LNCAP (cell line): Measurements from ENCODE around the gene NAPG.

ENCODE experiments used
- TF ChIP-seq, protein P1 (sequence below): fragments of 450-650 bp; IDR thresholded peaks from 2 replicates; pipeline ENCODE4 v1.5.1; 2017; ENCODE audit warnings: mild to moderate bottlenecking

NAPG gene

DNA sequence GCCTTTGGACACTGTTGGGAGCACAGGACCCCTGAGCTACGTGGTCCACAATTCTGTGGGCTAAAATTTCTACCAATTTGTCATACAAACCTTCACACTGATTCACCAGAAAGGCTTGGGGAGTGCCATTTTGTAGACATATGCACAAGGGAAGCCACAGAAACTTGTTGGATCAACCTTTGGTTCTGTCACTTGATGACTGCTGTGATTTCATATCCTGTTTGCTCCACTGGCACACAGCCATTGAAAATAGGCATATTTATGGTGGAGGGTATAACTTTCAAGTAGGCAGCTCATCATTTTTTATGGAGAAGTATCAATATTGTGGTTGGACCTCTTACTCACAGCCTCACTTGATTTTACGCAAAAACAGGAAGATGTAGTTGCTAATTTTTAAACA lies 10.5 kb downstream of the NAPG start:
- TF ChIP-seq, protein P1, sequence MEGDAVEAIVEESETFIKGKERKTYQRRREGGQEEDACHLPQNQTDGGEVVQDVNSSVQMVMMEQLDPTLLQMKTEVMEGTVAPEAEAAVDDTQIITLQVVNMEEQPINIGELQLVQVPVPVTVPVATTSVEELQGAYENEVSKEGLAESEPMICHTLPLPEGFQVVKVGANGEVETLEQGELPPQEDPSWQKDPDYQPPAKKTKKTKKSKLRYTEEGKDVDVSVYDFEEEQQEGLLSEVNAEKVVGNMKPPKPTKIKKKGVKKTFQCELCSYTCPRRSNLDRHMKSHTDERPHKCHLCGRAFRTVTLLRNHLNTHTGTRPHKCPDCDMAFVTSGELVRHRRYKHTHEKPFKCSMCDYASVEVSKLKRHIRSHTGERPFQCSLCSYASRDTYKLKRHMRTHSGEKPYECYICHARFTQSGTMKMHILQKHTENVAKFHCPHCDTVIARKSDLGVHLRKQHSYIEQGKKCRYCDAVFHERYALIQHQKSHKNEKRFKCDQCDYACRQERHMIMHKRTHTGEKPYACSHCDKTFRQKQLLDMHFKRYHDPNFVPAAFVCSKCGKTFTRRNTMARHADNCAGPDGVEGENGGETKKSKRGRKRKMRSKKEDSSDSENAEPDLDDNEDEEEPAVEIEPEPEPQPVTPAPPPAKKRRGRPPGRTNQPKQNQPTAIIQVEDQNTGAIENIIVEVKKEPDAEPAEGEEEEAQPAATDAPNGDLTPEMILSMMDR = no peak

DNA sequence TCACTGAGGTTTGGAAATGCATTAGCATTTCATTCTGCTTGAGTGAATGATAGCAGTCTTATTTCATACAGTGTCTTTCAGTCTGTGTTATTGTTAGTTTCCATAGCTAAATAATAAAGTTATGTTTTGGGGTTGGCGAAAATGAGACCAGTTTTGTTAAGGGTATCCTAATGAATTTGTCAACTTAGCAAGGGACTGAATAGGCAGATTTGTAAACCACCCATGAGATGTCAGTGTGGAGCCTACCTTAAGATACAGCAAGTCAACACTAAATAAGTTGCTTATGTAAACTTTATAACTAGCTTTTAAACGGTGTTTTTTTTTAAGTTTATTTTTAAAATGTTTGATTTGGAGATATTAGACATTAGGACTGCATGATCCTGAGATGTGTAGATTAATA lies 11.9 kb downstream of the NAPG start:
- TF ChIP-seq, protein P1 = peak; percentile 57

DNA sequence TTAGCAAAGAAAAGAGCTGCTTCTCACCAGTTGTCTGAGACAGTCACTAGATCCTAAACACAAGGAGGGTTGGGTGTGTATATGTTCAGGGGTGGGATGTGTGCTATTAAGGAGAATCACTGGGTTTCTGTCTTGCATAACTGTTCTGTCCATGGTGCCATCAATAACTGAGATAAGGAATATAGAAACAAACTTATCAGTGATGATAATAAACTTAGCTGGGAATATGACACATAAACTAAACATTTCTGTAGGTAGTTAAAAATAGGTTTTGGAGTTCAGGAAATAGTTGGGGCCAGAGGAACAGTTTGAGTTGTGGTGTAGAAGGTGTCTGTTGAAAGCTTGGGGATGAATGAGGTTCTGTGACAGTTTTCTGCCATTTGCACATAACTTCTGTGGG lies 17.4 kb downstream of the NAPG start:
- TF ChIP-seq, protein P1 = no peak

DNA sequence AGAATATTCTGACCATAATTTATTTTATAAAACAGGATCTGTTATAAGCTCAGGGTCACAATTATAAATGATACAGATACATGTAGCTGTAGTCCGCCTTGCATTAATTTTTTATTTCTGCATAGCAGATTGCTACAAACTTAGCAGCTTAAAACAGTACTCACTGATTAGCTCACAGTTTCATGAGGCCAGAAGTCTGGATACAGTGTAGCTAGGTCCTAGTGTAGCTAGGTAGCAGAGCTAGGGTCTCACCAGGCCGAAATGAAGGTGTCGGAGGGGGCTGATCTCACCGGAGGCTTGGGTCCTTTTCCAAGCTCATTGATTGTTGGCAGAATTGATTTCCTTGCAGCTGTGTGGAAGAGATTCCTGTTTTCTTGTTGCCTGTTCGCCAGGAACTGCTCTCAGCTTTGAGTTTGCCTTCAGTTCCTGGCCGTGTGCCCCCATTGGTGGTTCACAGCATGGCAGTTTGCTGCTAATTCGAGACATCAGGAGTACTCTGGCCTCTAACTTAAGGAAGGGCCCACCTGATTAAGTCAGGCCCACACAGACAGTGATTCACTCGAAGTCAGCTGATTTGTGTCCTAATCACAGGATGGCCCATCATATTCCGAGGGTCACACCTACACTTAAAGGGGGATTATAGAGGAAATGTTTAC lies 18.4 kb downstream of the NAPG start:
- TF ChIP-seq, protein P1 = no peak

DNA sequence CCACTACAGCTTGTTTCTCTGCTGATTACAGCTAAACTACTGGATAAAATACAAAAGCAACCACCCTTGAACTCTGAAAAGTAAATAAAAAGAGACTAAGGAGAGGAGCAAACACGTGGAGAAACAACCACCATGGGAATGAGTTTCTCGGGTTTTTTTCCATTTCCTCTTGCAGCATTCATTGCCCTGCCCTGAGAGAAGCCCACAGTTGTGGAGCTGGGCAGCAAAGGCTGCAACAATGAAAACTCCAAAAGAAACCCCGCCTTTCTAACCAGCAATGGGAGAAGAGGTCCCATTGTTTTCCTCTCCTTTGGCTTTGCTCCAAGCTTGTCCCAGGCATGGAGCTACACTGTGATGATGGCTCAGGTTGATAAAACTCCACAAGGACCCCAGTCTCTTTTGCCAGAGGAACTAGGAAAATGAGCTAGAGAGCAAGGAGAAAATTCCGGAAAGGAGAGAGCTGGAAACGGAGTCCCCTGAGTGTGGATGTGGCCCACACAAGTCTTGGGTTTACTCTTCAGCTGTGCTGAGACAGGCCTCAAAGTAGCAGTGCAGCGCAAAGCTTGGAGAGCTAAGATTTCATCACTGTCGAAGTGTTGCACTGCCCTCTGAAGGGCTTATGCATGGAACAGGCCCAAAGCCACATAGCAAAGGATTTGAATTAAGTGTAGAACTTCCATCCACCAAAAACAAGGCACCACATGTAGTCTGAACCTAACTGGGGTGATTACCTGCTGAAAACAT lies 20.9 kb downstream of the NAPG start:
- TF ChIP-seq, protein P1 = no peak

DNA sequence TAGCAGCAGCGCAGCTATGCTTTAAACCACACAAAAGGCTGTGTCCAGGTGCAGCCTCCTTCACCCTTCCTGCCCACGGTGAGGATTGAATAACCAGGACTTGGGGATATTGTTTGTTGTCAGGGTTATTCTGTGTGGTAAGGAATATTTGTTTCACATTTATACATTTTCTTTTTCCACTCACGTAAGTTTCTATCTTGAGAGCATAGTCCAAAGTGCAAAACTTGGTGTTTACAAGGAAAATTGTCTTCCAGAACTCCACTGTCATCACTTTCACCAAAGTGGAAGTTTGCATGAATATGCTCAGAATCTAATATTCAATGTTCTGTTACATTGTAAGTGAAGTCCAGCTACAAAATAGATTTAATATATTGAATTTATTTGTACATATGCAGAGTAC lies 26.4 kb downstream of the NAPG start:
- TF ChIP-seq, protein P1 = no peak

DNA sequence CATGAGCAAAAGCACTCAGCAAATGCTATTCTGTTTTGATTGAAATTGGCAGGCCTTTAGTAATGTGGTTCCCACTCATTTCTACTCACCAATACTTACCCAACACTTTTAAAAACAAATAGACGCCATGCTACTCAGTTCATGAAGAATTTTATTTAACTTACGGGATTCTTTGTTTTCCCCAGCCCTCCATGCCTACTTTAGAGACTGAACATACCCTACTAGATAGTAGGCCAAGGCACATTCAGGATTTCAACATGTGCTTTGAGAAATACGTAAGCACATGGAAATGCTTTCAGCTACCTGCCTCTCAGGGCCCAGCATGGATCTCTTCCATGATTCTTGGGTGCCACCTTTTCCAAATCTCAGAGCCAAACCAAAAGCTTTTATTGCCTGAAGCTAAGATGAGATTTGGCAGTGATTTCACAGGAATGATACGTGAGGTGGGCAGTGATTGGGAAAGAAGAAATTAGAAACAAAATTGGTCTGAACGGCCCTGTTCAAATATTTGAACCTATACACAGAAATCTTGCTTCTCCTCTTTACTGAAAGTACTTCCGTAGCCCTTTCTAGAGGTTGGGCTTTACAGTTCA lies 31.4 kb downstream of the NAPG start:
- TF ChIP-seq, protein P1 = no peak
